Loucy (cell line): ENCODE data around the gene RPP25L.

Source experiments
- H2AFZ ChIP-seq: fragments of 200-600 bp; sonication (generic); 2 replicates; pipeline ENCODE4 v1.6.0; 2016; ENCODE audit warnings: antibody characterized with exemption, mild to moderate bottlenecking, low read length, moderate library complexity
- H3F3A ChIP-seq: fragments of 200-600 bp; 2 replicates; pipeline ENCODE4 v1.6.0; 2016; ENCODE audit warnings: antibody characterized with exemption, low read depth, mild to moderate bottlenecking
- H3K27me3 ChIP-seq: fragments of 200-600 bp; sonication (generic); 2 replicates; pipeline ENCODE4 v1.6.1; 2014; ENCODE audit warnings: low read length, mild to moderate bottlenecking; ENCODE audit not compliant: insufficient read depth, poor library complexity, severe bottlenecking
- H3K36me3 ChIP-seq: fragments of 200-600 bp; sonication (generic); 2 replicates; pipeline ENCODE4 v1.6.1; 2016; ENCODE audit warnings: low read length; ENCODE audit not compliant: insufficient read depth
- H3K4me1 ChIP-seq: fragments of 200-600 bp; sonication (generic); 2 replicates; pipeline ENCODE4 v1.5.1; 2014; ENCODE audit warnings: low read length, mild to moderate bottlenecking; ENCODE audit not compliant: insufficient read depth, poor library complexity, severe bottlenecking
- H3K4me2 ChIP-seq: fragments of 200-600 bp; sonication (generic); 2 replicates; pipeline ENCODE4 v1.6.0; 2014; ENCODE audit warnings: antibody characterized with exemption, low read length, low read depth, mild to moderate bottlenecking; ENCODE audit not compliant: poor library complexity, severe bottlenecking
- H3K4me3 ChIP-seq: fragments of 200-600 bp; sonication (generic); 2 replicates; pipeline ENCODE4 v1.5.1; 2014; ENCODE audit warnings: low read length, mild to moderate bottlenecking, mixed read lengths; ENCODE audit not compliant: poor library complexity, severe bottlenecking
- H3K79me2 ChIP-seq: fragments of 200-600 bp; sonication (generic); 2 replicates; pipeline ENCODE4 v1.6.1; 2014; ENCODE audit warnings: low read length; ENCODE audit not compliant: insufficient read depth
- H3K9ac ChIP-seq: fragments of 200-600 bp; sonication (generic); 2 replicates; pipeline ENCODE4 v1.6.0; 2014; ENCODE audit warnings: mild to moderate bottlenecking, low read depth, low read length, moderate library complexity; ENCODE audit not compliant: poor library complexity, severe bottlenecking
- H3K9me2 ChIP-seq: fragments of 200-600 bp; sonication (generic); replicated peaks from 2 replicates; pipeline ENCODE4 v1.6.1; 2016; ENCODE audit warnings: low read depth, low read length, mixed read lengths
- H3K9me3 ChIP-seq: fragments of 200-600 bp; sonication (generic); 2 replicates; pipeline ENCODE4 v1.6.1; 2014; ENCODE audit warnings: mild to moderate bottlenecking, antibody characterized with exemption, low read length, low read depth; ENCODE audit not compliant: insufficient read depth
- H4K20me1 ChIP-seq: fragments of 200-600 bp; sonication (generic); 2 replicates; pipeline ENCODE4 v1.6.0; 2014; ENCODE audit warnings: antibody characterized with exemption, low read length, mild to moderate bottlenecking; ENCODE audit not compliant: insufficient read depth, poor library complexity, severe bottlenecking
- CTCF ChIP-seq: fragments of 200-600 bp; sonication (generic); conservative IDR thresholded peaks from 2 replicates; pipeline ENCODE4 v1.5.1; 2014; ENCODE audit warnings: mild to moderate bottlenecking, antibody characterized with exemption, low read length
- EZH2phosphoT487 ChIP-seq: fragments of 200-600 bp; IDR thresholded peaks from 2 replicates; pipeline ENCODE4 v1.6.1; 2018; ENCODE audit warnings: antibody characterized with exemption, mild to moderate bottlenecking, moderate library complexity, borderline replicate concordance

RPP25L gene

GRCh38 chr9:34589636-34590380 is 22.1 kb downstream of the RPP25L start, which contains the start of gene CNTFR:
Gene CNTFR, minus strand, starts transcription at chr9:34589724. Its CDS starts 20,743 bp downstream, at chr9:34568981.
- no peaks in the 10 kb centered on the region for H3K79me2 ChIP-seq
- no peaks in the 10 kb centered on the region for H4K20me1 ChIP-seq
- H3K36me3 ChIP-seq, result no peaks in the 10 kb centered on the region
- no peaks in the 10 kb centered on the region for H3K9me2 ChIP-seq
- no peaks in the 10 kb centered on the region for H3K9me3 ChIP-seq
- H3K4me3 ChIP-seq, result no peak within 1 kb of the TSS
- H3K4me1 ChIP-seq, result peaks cover 19% of the 10 kb centered on the region
- H3K27me3 ChIP-seq, result no peaks in the 10 kb centered on the region
- no peaks in the 10 kb centered on the region for H3F3A ChIP-seq
- no peak for TF ChIP-seq EZH2phosphoT487
- no peak for TF ChIP-seq CTCF
- no peak within 1 kb of the TSS for H3K9ac ChIP-seq
- no peak within 1 kb of the TSS for H2AFZ ChIP-seq
- H3K4me2 ChIP-seq, result no peak within 1 kb of the TSS

DNA sequence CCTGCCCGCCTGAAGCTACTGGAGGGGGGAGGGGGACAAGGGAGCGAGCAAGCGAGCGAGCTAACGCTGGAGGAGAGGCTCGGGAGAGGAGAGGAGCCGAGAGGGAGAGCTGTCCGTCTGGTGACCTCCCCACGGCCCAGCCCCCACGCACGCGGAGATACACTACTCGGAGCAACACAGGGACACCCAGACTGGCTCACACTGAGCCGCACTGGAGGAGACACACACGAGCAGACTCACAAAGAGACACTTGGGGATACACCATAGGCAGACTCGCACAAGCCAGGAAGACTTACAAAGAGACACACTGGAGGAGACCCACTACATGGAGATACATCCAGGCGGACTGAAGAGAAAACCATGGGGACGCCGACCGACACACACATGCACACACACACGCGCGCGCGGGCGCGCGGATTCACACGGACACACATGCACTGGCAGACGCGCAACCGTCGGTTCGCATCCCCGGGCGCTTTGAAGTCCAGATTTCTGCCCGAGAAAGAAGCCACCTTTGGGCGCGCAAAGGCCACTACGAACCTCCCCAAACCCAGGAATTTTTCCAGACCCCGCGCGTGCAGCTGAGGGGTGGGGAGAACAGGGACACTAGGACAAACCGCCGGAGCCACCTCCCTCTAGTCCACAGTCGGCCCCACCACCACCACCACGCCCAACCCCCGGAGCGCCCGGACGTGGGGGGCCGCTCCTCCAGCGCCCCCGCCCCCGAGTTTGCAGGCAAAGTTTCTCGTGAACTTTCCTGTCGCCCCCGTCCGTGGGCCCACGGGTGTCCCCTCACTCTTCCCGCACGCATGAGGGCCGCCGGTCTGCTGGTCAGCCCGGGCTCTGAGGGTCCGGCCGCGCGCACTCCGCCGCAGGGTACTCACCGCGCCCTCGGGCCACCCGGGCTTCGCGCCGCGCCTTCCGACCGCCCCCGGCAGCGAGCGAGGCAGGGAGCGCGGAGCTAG is 22.9 kb downstream of the RPP25L start:
- Histone ChIP-seq H3K9me3 (no peaks in the 10 kb centered on the region), H3F3A (no peaks in the 10 kb centered on the region), H3K4me1 (peaks cover 19% of the 10 kb centered on the region), H4K20me1 (no peaks in the 10 kb centered on the region), H3K4me3 (no peak overlapping the region), H3K36me3 (no peaks in the 10 kb centered on the region), H3K27me3 (no peaks in the 10 kb centered on the region), H3K9ac (no peak overlapping the region), H3K4me2 (no peak overlapping the region), H2AFZ (no peak overlapping the region), H3K79me2 (no peaks in the 10 kb centered on the region), H3K9me2 (no peaks in the 10 kb centered on the region)
- no peak for TF ChIP-seq EZH2phosphoT487
- TF ChIP-seq CTCF, result no peak

DNA sequence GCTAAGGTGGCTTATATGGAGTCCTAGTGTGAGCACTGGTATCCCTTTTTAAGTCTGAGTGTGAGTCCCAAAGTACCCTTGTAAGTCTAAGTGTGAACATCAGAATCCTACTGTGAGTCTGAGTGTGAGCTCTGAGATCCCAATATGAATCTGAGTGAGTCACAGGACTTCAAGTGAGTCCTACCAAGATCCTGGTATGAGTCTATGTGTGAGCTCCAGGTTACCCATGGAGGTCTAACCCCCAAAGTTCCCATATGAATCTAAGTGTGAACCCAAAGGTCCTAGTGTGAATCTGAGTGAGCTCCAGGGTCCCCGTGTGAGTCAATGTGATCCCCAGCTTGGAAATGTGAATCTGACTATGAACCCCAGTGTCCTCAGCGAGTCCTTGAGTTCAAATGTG is 24.6 kb downstream of the RPP25L start:
- H3K36me3 ChIP-seq, result no peaks in the 10 kb centered on the region
- no peaks in the 10 kb centered on the region for H4K20me1 ChIP-seq
- TF ChIP-seq CTCF, result no peak
- TF ChIP-seq EZH2phosphoT487, result no peak
- H3K9ac ChIP-seq, result no peak overlapping the region
- no peaks in the 10 kb centered on the region for H3K9me2 ChIP-seq
- H3K4me3 ChIP-seq, result no peak overlapping the region
- no peaks in the 10 kb centered on the region for H3K79me2 ChIP-seq
- H3F3A ChIP-seq, result no peaks in the 10 kb centered on the region
- H3K4me2 ChIP-seq, result no peak overlapping the region
- peaks cover 19% of the 10 kb centered on the region for H3K4me1 ChIP-seq
- no peak overlapping the region for H2AFZ ChIP-seq
- H3K9me3 ChIP-seq, result no peaks in the 10 kb centered on the region
- no peaks in the 10 kb centered on the region for H3K27me3 ChIP-seq
